Measurements from ENCODE around the gene SLC29A1.

SLC29A1 gene

DNA sequence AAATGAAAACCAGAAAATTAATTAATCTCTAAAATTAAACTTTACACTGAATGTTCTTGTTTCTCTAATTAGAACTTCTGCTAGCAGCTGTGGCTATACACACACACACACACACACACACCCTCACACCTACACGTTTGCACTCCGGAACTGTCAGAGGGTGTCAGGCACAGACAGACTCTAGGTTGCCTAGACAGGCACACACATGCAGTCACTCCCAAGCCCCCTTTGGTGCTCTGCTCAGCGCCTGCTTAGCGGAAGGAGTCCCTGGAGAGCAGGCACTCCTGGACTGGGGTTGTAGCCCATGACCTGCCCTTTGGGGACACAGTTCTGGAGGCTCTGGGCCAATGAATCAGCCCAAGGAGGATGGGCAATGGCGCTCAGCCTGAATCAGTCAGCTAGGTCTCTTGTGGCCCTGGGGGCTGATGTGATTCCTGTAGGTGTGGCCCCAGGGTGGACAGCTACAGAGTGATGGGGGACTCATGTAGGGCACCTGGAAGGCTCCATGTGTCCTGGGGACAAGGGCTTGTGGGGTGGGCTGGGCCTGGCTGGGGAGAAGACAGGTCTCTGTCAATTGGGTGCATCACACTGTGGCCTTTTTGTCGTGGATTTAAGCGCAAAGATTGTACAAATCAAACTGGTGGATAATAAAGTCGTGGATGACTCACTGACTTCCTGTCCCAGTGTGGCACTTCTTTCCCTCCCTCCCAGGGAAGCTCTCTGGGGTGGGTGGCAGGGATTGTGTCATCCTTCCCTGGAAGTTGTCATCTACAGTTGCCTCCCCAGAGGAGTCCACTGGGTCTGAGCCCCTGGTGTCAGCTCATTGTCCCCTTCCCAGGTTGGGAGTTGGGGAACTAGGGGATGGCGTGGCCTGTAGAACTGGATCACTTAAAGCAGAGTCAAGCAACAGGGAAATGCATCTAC, 55.6 kb downstream of the SLC29A1 start:
- ATAC-seq, result no peak
- no peak for TF ChIP-seq ZNF565 (CRISPR knock-in tag; conservative IDR thresholded peaks at IDR 0.05; ENCODE audit: low read depth)
- no peak for TF ChIP-seq ESRRG (CRISPR knock-in tag; IDR thresholded peaks at IDR 0.05)
- TF ChIP-seq, protein P1, sequence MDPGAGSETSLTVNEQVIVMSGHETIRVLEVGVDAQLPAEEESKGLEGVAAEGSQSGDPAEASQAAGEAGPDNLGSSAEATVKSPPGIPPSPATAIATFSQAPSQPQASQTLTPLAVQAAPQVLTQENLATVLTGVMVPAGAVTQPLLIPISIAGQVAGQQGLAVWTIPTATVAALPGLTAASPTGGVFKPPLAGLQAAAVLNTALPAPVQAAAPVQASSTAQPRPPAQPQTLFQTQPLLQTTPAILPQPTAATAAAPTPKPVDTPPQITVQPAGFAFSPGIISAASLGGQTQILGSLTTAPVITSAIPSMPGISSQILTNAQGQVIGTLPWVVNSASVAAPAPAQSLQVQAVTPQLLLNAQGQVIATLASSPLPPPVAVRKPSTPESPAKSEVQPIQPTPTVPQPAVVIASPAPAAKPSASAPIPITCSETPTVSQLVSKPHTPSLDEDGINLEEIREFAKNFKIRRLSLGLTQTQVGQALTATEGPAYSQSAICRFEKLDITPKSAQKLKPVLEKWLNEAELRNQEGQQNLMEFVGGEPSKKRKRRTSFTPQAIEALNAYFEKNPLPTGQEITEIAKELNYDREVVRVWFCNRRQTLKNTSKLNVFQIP (CRISPR knock-in tag; IDR thresholded peaks at IDR 0.05; ENCODE audit: borderline replicate concordance, low read depth), result no peak
- no peak for TF ChIP-seq SNAI2 (CRISPR knock-in tag; IDR thresholded peaks at IDR 0.05)
- TF ChIP-seq, protein P2, sequence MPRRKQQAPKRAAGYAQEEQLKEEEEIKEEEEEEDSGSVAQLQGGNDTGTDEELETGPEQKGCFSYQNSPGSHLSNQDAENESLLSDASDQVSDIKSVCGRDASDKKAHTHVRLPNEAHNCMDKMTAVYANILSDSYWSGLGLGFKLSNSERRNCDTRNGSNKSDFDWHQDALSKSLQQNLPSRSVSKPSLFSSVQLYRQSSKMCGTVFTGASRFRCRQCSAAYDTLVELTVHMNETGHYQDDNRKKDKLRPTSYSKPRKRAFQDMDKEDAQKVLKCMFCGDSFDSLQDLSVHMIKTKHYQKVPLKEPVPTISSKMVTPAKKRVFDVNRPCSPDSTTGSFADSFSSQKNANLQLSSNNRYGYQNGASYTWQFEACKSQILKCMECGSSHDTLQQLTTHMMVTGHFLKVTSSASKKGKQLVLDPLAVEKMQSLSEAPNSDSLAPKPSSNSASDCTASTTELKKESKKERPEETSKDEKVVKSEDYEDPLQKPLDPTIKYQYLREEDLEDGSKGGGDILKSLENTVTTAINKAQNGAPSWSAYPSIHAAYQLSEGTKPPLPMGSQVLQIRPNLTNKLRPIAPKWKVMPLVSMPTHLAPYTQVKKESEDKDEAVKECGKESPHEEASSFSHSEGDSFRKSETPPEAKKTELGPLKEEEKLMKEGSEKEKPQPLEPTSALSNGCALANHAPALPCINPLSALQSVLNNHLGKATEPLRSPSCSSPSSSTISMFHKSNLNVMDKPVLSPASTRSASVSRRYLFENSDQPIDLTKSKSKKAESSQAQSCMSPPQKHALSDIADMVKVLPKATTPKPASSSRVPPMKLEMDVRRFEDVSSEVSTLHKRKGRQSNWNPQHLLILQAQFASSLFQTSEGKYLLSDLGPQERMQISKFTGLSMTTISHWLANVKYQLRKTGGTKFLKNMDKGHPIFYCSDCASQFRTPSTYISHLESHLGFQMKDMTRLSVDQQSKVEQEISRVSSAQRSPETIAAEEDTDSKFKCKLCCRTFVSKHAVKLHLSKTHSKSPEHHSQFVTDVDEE (CRISPR knock-in tag; IDR thresholded peaks at IDR 0.05), result no peak
